HG03354 (cell line): ENCODE results near the gene CAPN11.
"Not testable (repeated sequence)": the region's sequence is repeated elsewhere in the genome, so short reads cannot be mapped to it uniquely, and the experiment has no call there.

ENCODE experiments used
- ATAC-seq: cut with Tn5 transposase; IDR thresholded peaks from one replicate; pipeline ENCODE4 v1.9.1; 2021; ENCODE audit warnings: mild to moderate bottlenecking; ENCODE audit not compliant: unreplicated experiment, poor library complexity, severe bottlenecking

The CAPN11 gene

GRCh38 chr6:44177691-44178423, 19.2 kb downstream of the CAPN11 start:
- ATAC-seq, result no peak

GRCh38 chr6:44178424-44179071, 19.9 kb downstream of the CAPN11 start:
- ATAC-seq, result no peak

- no peak for ATAC-seq
Measured at GRCh38 chr6:44179072-44179536, 20.5 kb downstream of the CAPN11 start.

DNA sequence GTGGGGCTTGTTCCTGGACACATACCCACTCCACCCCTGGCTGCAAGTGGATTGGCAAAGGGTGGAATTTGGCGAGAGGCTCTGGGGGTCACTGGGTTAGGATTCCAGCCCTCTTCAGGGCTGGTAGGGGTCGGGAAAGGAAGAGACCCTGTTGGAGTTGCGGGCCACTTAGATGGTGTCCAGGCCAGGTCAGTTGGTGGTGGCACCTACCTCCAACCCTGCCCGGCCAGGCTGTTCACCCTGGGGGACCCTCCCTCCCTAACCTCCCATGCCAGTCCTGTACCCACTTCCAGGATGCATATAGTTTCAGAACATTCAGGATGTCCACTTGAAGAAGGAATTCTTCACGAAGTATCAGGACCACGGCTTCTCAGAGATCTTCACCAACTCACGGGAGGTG, 21.0 kb downstream of the CAPN11 start:
- ATAC-seq, result no peak

DNA sequence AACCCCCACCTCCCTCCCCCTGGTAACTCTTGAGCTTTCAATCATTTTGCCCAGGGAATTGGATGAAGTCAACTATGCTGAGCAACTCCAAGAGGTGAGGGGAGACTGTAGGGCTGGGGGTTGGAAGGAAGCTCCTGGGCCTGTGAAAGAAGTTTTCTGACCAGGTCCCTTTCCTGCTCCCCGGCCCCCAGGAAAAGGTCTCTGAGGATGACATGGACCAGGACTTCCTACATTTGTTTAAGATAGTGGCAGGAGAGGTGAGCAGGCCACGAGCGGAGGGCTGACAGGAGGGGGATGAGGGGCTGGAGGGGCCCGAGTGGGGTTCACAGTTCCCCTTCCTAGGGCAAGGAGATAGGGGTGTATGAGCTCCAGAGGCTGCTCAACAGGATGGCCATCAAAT, 21.8 kb downstream of the CAPN11 start:
- ATAC-seq, result no peak

- ATAC-seq, result no peak
Measured at GRCh38 chr6:44180886-44181285, 22.3 kb downstream of the CAPN11 start.

- ATAC-seq, result not testable (repeated sequence)
Measured at GRCh38 chr6:44181784-44182183, 23.2 kb downstream of the CAPN11 start.

DNA sequence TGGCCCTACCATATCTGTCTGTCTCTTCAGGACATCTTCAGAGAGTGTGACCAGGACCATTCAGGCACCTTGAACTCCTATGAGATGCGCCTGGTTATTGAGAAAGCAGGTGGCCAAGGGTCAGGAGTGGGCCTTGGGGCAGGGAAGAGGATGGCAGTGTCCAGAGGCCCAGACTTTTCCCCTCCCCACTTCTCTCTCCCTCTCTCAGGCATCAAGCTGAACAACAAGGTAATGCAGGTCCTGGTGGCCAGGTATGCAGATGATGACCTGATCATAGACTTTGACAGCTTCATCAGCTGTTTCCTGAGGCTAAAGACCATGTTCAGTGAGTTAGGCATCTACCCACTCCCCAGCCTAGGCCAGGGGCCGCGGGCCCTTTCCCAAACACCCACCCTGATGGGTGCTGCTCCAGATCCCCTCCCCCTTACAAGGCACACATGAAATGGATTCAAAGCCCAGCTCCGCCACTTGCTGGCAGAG, 24.3 kb downstream of the CAPN11 start:
- no peak for ATAC-seq

GRCh38 chr6:44183783-44184182, 25.2 kb downstream of the CAPN11 start:
- ATAC-seq, result no peak

DNA sequence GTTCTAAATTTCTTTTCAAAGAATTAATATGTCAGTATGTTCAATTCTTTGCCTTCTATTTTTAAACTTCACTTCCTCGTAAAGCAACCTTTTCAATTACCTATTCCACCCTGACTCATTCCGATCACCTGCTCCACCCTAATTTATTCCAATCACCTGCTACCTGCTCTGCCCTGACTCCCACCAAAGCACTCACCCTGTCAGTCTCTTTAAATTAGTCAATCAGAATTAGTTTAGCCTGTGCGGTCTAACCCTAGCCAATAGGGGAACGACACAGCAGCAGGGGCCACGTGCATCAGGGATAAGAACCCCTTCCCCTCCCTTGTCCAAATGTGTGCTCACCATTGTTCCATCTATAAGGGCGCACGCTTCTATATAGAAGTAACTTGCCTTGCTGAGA, 26.7 kb downstream of the CAPN11 start:
- not testable (repeated sequence) for ATAC-seq

DNA sequence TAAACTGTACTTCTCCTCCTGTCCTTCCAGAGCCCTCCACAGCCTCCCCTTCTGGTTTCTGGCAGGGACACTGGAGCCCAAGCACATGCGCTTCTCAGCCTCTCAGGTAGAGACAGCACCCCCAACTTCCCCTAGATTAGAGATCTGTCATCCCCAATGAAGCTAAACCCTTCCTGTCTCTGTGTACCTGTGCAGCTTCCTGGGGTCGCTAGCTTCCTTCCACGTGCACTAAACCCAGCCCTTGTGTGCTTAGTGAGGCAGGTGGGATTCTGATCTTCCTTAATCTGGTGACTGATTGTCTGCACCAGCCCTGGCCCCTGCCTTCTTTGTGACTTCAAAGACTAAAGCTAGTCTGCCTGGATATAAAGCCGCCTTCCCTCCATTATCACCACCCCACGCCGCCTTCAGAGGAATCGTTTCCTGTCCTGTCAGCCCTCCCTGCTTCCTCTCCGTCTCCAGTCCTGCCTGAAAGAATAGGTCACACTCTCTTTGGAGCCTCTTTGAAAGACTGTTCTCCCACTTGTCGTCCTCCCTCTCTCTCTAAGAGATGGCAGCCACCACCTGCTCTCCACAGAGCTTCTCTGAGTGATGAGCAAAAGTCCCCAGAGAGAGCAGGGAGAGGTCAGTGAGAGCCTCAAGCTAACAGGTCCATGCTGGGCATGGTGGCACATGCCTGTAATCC, 27.5 kb downstream of the CAPN11 start:
- ATAC-seq, result no peak

DNA sequence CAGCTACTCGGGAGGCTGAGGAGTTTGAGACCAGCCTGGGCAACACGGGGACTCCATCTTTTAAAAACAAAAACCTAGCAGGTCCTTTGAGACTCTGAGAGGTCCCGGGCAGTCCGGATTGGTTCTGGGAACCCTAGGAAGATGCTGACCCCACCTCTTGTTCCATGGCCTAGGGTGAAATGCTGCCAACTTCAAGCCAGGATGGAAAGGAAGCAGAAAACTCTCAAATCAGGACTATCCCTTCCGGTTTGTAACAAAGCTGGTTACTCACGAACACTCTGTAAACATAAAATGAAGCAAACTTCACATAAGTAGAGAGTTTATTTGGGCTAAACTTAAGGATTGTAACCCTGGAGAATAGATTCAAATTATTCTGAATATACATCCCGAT, 28.0 kb downstream of the CAPN11 start:
- no peak for ATAC-seq

DNA sequence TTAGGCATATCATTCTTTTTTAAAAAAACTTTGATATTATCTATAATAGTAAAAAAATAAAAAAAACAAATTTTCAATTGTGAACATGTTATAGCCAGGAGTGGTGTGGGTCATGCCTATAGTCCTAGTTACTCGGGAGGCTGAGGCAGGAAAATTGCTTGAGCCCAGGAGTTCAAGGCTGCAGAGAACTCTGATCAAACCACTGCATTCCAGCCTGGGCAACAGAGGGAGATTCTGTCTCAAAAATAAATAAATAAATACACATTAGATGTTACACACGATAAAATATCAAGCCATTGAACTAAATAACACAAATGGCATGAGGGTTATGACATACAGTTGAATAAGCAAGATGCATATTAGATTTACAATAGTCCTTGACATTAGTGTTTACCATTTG, 30.2 kb downstream of the CAPN11 start:
- no peak for ATAC-seq

GRCh38 chr6:44189257-44189656, 30.6 kb downstream of the CAPN11 start:
- no peak for ATAC-seq

DNA sequence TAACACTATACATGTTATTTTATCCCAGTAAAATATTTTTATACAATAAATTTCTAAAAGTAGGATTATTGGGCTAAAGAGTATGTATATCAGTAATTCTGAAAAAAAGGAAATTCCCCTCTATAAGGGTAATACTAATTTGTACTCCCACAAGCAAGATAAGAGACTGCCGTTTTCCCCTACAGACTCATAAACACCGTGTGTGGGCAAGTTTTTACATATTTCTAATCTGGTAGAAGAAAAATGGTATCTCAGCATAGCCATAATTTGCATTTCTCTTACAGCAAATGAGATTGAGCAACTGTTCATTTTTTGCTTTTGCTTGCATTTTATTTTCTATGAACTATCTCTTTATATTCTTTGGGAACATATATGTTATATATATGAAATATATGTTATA, 32.1 kb downstream of the CAPN11 start:
- ATAC-seq, result no peak

GRCh38 chr6:44192428-44193041, 33.9 kb downstream of the CAPN11 start:
- no peak for ATAC-seq

DNA sequence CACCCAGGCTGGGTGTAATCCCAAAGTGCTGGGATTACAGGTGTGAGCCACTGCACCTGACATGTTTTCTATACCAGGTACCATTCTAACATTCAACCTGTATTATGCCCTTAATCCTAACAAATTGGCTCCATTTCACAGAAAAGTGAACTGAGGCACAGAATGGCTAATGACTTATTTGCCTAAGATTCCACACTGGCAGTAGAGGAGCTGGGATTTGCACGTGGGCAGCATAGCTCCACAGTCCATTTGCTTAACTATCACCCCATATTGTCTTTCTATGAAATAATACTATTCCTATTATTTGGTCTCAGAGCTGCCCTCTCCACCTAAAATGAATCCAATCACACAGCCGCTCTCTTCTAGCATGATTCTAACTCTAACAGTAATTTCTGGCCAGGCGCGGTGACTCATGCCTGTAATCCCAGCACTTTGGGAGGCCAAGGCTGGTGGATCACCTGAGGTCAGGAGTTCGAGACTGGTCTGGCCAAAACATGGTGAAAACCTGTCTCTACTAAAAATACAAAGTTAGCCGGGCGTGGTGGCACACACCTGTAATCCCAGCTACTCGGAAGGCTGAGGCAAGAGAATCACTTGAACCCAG, 34.8 kb downstream of the CAPN11 start:
- no peak for ATAC-seq

- no peak for ATAC-seq
Measured at GRCh38 chr6:44194326-44194725, 35.7 kb downstream of the CAPN11 start.

DNA sequence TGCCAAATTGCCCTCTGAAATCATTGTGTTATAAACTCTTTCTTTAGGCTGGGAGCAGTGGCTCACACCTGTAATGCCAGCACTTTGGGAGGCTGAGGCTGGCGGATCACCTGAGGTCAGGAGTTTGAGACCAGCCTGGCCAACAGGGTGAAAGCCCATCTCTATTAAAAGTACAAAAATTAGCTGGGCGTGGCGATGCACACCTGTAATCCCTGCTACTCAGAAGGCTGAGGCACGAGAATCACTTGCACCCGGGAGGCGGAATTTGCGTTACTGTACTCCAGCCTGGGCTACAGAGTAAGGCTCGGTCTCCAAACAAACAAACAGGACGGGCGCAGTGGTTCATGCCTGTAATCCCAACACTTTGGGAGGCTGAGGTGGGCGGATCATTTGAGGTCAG, 37.7 kb downstream of the CAPN11 start:
- not testable (repeated sequence) for ATAC-seq

GRCh38 chr6:44198684-44199083, 40.1 kb downstream of the CAPN11 start:
- no peak for ATAC-seq
